Activated CD4-positive, alpha-beta T cell treated with anti-CD3 and anti-CD28 coated beads, Interleukin-2, Interleukin-6, amounts not matched to agents 100 ng/mL and 50 ng/mL, durations not matched to agents 16 hours and 8 hours (primary cell): ENCODE data around the gene GOSR1.
A peak's percentile ranks its signal among the peaks of the same experiment; 100 is the strongest.
"Not testable (repeated sequence)": the region's sequence is repeated elsewhere in the genome, so short reads cannot be mapped to it uniquely, and the experiment has no call there.

Experiments used
- DNase-seq: peaks from one replicate; pipeline ENCODE4 v3.0.0-alpha.2; 2020

GOSR1 gene

DNA sequence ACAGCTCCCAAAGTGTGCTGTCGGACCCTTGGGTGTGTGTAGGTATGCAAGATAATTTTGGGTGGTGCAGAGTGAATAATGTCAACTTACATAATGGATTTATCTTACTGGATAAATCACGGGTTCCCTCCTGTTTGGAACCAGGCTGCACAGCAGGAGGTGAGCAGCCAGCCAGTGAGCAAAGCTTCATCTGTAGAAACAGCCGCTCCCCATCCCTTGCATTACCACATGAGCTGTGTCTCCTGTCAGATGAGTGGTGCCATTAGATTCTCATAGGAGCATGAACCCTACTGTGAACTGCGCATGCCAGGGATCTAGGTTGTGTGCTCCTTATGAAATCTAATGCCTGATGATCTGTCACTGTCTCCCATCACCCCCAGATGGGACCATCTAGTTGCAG lies 72.0 kb downstream of the GOSR1 start:
- DNase-seq, result not testable (repeated sequence)

- DNase-seq, result no peak
Observed at GRCh38 chr17:30549864-30550511, 72.8 kb downstream of the GOSR1 start.

GRCh38 chr17:30550512-30551273 lies 73.5 kb downstream of the GOSR1 start:
- DNase-seq, result no peak

GRCh38 chr17:30551274-30551995 lies 74.2 kb downstream of the GOSR1 start:
- not testable (repeated sequence) for DNase-seq

GRCh38 chr17:30551996-30552339 lies 74.8 kb downstream of the GOSR1 start:
- no peak for DNase-seq

DNA sequence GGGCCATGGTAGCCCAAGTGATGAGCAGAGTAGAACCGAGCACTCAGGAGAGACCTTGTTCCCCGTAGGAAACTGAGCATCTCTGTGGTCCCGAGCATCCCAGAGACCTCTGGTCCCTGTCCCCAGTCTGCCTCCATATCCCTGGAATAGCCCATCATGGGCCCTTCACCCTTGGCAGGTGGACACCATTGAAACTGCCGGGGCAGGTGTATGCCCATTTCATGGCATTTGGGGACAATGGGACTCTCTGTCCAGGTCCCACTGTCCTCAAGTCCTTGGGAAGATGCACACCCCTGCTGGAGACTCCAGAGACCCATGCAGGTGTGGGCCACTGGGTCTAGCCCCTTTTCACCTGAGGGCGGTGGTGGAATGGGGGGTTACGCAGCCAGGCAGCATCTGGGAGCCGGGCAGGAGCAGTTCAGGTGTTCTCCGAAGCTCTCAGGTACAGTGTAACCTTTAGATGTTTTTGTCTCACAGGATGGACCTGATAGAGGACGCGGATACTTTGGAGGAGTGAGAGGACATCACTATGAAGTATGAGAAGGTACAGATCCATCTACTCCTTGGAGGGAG lies 75.9 kb downstream of the GOSR1 start:
- DNase-seq, result no peak

GRCh38 chr17:30553823-30554440 lies 76.7 kb downstream of the GOSR1 start:
- DNase-seq, result not testable (repeated sequence)

DNA sequence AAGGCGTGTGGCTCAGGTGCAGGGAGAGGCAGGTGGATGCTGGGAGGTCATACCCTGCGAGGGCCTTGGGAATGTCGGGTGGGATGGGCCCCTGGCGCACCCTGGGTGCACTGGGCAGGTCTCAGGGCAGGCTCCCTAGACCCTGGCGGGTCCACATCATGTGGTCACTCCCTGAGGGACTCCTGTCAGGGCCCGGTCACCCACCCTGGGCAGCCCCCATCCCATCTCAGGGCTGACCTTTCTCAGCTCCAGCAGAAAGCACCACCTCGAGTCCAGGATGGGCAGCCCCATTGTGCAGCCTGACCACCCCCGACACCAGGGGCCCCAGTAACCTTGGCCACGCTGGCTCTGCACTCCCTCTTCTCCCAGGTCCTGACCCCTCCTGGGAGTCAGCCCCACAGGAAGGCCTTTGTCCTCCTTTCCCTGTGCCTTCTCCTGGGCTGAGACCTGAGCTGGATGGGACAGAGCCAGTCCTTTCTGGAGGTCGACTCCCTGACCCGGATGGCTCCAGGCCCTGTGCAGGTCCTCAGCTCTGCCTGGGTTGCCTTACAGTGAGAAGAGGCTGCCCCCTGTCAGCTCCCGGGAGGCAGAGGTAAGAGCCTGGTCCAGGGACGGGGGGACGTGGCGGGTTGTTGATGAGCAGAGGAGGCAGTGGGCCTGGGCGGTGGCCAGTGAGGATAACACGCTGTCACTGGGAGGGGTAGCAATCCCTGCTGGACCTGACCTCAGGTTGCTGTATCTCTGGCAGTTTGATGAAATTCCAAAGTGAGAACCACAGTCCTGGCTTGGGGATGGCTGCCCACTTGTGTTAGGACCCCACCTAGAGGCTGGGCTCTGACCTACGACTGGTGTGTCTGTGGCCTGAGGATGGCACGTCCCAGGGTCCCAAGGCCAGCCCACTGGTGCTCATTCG lies 77.9 kb downstream of the GOSR1 start:
- peak; percentile 9 for DNase-seq

DNA sequence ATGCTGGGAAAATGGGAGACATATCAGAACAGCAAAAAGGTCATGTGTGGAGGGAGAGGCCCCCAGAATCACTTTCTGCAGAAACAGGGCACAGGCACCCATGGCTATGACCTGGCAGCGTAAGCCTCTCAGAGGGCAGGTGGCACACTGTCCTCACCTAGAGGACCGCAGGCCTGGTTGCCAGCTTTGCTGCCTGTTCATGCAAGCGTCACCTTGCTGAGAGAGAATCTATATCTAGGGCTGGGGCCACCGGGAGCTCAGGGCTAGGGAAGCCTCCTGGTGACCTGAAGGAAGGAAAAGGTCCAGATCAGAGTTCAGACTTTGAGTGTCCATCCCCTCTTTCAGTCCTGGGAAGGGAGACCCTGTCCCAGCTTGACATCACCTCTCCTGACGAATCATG lies 78.7 kb downstream of the GOSR1 start:
- no peak for DNase-seq

GRCh38 chr17:30556374-30557332 lies 79.4 kb downstream of the GOSR1 start:
- DNase-seq, result no peak

GRCh38 chr17:30557916-30558685 lies 80.9 kb downstream of the GOSR1 start:
- no peak for DNase-seq

DNA sequence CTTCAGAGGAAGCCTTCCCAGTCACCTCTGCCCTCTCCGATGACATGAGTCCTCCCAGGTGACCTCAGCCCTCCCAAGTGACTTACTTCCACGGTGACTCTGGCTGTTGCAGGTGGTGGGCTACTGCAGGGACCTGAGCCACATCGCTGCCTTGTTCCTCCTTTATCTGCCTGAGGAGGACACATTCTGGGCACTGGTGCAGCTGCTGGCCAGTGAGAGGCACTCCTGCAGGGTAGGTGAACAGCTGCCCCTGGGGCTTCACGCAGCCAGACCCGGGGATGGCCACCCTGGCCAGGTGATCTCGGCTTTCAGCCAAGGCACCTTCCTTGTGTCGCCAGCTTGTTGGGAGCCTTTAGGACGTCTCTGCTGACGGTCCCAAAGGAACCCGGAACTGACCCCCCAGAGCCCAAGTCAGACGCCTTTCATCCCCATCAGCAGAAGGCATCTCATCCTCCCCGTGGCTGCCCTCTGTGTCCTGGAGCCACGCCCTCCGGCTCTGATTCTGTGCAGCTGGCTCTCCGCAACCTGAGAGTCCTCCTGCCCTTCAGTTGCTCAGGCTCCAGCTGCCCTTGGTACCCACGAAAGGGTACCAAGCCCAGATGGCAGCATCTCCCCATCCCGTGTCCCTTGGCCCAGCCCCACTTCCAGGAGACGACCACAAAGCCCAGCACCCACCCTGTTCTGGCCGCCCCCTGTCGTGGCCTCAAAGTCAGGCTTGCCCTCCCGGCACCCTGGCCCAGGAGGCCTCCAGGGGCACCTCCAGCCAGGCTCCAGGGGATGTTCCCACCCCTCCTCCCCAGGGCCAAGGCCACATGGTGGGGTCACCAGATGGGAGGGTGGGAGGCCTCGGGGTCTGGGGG lies 81.7 kb downstream of the GOSR1 start:
- no peak for DNase-seq

DNA sequence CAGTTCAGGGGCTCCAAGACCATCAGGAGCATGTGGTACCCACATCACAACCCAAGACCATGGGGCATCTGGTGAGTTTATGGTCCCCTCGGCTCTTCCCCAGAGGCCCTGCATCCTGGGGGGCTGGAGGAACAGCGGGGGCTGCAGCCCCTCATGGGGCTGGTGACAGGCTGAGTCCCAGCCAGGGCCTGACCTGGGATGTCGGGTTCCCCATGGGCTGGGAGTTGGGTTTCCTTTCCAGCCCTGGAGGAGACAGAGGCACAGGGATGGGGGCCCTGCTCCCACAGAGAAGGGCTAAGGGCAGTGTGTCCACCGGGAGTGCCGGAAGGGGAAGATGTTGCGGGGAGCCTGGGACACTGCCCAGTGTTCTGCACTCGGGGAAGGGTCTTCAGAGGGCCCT lies 82.4 kb downstream of the GOSR1 start:
- DNase-seq, result no peak

GRCh38 chr17:30560117-30561026 lies 83.2 kb downstream of the GOSR1 start:
- DNase-seq, result not testable (repeated sequence)

DNA sequence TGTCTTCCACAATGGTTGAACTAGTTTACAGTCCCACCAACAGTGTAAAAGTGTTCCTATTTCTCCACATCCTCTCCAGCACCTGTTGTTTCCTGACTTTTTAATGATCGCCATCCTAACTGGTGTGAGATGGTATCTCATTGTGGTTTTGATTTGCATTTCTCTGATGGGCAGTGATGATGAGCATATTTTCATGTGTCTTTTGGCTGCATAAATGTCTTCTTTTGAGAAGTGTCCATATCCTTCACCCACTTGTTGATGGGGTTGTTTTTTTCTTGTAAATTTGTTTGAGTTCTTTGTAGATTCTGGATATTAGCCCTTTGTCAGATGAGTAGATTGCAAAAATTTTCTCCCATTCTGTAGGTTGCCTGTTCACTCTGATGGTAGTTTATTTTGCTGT lies 84.6 kb downstream of the GOSR1 start:
- not testable (repeated sequence) for DNase-seq

DNA sequence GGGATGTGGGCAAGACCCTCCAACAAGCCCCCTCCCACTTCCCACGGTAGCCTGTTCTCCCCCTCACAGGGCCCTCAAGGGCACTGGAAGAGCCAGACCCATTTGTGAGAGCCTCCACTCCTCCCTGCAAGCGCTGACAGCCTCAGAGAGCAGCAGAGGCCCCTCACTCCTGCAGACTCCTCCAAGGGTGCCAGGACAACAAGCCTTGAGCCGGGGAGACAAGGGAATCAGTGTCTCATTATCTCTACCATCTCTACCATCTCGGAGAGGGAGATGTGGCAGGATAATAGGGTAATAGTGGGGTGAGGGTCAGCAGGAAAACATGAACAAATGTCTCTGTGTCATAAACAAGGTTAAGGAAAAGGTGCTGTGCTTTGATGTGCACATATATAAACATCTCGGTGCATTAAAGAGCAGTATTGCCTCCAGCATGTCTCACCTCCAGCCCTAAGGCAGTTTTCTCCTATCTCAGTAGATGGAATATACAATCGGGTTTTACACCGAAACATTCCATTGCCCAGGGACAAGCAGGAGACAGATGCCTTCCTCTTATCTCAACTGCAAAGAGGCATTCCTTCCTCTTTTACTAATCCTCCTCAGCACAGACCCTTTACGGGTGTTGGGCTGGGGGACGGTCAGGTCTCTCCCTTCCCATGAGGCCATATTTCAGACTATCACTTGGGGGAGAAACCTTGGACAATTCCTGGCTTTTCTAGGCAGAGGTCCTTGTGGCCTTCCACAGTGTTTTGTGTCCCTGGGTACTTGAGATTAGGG lies 86.1 kb downstream of the GOSR1 start:
- not testable (repeated sequence) for DNase-seq

- not testable (repeated sequence) for DNase-seq
Observed at GRCh38 chr17:30563905-30564390, 86.7 kb downstream of the GOSR1 start.
